ENCODE measurements around the gene MGAT5. TPM values are rescaled to one million over a fixed set of nuclear protein-coding genes. Genes with fewer than 3 reads are reported as not detected.
"Not testable (repeated sequence)": the region's sequence is repeated elsewhere in the genome, so short reads cannot be mapped to it uniquely, and the experiment has no call there.

The MGAT5 gene
- total RNA-seq, 4 donors from 2014 or later, result 34.1 to 47.5 (median 42.6) TPM

- H3K4me1 ChIP-seq, result no peaks in the 10 kb centered on the region
- H3K27me3 ChIP-seq, result no peaks in the 10 kb centered on the region
- H3K9me3 ChIP-seq, result peaks cover 0 to 14% (median 2%) of the 10 kb centered on the region in 4 donors
- no peak for DNase-seq (ENCODE audit: low spot score in 2 of 2)
- no peak overlapping the region for H3K4me3 ChIP-seq
- TF ChIP-seq CTCF (IDR thresholded peaks at IDR 0.05) (no peak), POLR2A (IDR thresholded peaks at IDR 0.05) (no peak)
- WGBS, 2 donors, result 91 to 94% methylated on average over 8 of the region's 8 CpGs
- no peaks in the 10 kb centered on the region for H3K36me3 ChIP-seq
- no peak overlapping the region for H3K27ac ChIP-seq
Measured at GRCh38 chr2:134470561-134471168, 216.8 kb downstream of the MGAT5 start.

GRCh38 chr2:134476982-134477381 lies 223.1 kb downstream of the MGAT5 start:
- not testable (repeated sequence) for H3K4me1 ChIP-seq; DNase-seq (ENCODE audit: low spot score in 2 of 2); H3K36me3 ChIP-seq; H3K4me3 ChIP-seq; H3K27me3 ChIP-seq; H3K27ac ChIP-seq
- peaks cover 0 to 14% (median 2%) of the 10 kb centered on the region in 4 donors for H3K9me3 ChIP-seq
- WGBS, 2 donors, result 86 to 89% methylated on average over 8 of the region's 8 CpGs

GRCh38 chr2:134479696-134480330 lies 225.9 kb downstream of the MGAT5 start:
- WGBS, 2 donors, result 84 to 89% methylated on average over 4 of the region's 4 CpGs
- Histone ChIP-seq H3K27me3 (no peaks in the 10 kb centered on the region), H3K4me1 (no peaks in the 10 kb centered on the region), H3K4me3 (no peak overlapping the region), H3K9me3 (no peaks in the 10 kb centered on the region), H3K27ac (no peak overlapping the region), H3K36me3 (no peaks in the 10 kb centered on the region)
- TF ChIP-seq CTCF (IDR thresholded peaks at IDR 0.05), result no peak
- TF ChIP-seq POLR2A (IDR thresholded peaks at IDR 0.05), result no peak
- TF ChIP-seq EP300 (IDR thresholded peaks at IDR 0.05), result no peak
- no peak for DNase-seq (ENCODE audit: low spot score in 2 of 2)

- no peak for DNase-seq (ENCODE audit: low spot score in 2 of 2)
- no peaks in the 10 kb centered on the region for H3K4me1 ChIP-seq
- H3K27ac ChIP-seq, result no peak overlapping the region
- no peaks in the 10 kb centered on the region for H3K9me3 ChIP-seq
- H3K4me3 ChIP-seq, result no peak overlapping the region
- 75 to 88% methylated on average over 6 of the region's 6 CpGs for WGBS, 2 donors
- TF ChIP-seq CTCF (IDR thresholded peaks at IDR 0.05) (no peak), POLR2A (IDR thresholded peaks at IDR 0.05) (no peak), EP300 (IDR thresholded peaks at IDR 0.05) (no peak)
- no peaks in the 10 kb centered on the region for H3K27me3 ChIP-seq
- H3K36me3 ChIP-seq, result no peaks in the 10 kb centered on the region
Measured at GRCh38 chr2:134482131-134482723, 228.4 kb downstream of the MGAT5 start.

- Histone ChIP-seq H3K27ac (no peak overlapping the region), H3K27me3 (no peaks in the 10 kb centered on the region), H3K4me3 (no peak overlapping the region), H3K9me3 (no peaks in the 10 kb centered on the region), H3K36me3 (no peaks in the 10 kb centered on the region), H3K4me1 (no peaks in the 10 kb centered on the region)
- 76 to 86% methylated on average over 8 to 15 of the region's 15 CpGs for WGBS, 2 donors
- no peak for DNase-seq (ENCODE audit: low spot score in 2 of 2)
- TF ChIP-seq CTCF (IDR thresholded peaks at IDR 0.05) (no peak), POLR2A (IDR thresholded peaks at IDR 0.05) (no peak), EP300 (IDR thresholded peaks at IDR 0.05) (no peak)
Measured at GRCh38 chr2:134482766-134483340, 229.0 kb downstream of the MGAT5 start.
